ENCODE measurements around the gene USP6NL.

DNA sequence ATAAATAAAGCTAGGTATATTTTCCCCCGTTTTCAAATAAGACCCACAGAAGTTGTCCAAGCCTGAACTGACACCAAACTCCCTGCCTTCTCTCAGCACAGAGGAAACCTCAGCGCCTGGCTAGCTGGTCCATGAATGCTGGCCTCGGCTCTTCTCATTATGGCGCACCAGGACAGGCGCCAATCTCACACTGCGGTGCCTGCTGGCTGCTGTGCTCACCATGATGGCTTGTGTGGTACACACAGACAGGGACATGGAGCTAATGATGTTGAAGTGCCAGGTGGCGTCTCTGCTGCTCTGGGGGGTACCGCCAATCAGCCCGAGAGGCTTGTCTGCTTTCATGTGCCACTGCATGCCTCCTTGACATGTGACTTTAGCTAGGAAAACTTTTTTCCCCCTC lies 43.2 kb upstream of the USP6NL start:
- TF ChIP-seq, protein P1, sequence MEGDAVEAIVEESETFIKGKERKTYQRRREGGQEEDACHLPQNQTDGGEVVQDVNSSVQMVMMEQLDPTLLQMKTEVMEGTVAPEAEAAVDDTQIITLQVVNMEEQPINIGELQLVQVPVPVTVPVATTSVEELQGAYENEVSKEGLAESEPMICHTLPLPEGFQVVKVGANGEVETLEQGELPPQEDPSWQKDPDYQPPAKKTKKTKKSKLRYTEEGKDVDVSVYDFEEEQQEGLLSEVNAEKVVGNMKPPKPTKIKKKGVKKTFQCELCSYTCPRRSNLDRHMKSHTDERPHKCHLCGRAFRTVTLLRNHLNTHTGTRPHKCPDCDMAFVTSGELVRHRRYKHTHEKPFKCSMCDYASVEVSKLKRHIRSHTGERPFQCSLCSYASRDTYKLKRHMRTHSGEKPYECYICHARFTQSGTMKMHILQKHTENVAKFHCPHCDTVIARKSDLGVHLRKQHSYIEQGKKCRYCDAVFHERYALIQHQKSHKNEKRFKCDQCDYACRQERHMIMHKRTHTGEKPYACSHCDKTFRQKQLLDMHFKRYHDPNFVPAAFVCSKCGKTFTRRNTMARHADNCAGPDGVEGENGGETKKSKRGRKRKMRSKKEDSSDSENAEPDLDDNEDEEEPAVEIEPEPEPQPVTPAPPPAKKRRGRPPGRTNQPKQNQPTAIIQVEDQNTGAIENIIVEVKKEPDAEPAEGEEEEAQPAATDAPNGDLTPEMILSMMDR (IDR thresholded peaks at IDR 0.05; ENCODE audit: borderline replicate concordance, extremely low read depth, low read length, poor library complexity, severe bottlenecking) = no peak
- no peak for TF ChIP-seq EZH2 (IDR thresholded peaks at IDR 0.05; ENCODE audit: borderline replicate concordance, low read depth, low read length, severe bottlenecking)

Data from DND-41 (cell line).